Activated T-cell treated with anti-CD3 and anti-CD28 coated beads for 1 hour (primary cell): Measurements from ENCODE around the gene DCAF8.

ENCODE experiments used
- DNase-seq: peaks from one replicate; pipeline ENCODE4 v3.0.0-alpha.2; 2020; ENCODE audit warnings: low read depth

Gene DCAF8

GRCh38 chr1:160169553-160170399 is 92.6 kb downstream of the DCAF8 start:
- DNase-seq: no peak

GRCh38 chr1:160168609-160169369 is 93.6 kb downstream of the DCAF8 start:
- no peak for DNase-seq

- no peak for DNase-seq
Measured at GRCh38 chr1:160168016-160168415, 94.3 kb downstream of the DCAF8 start.

- no peak for DNase-seq
Measured at GRCh38 chr1:160167580-160167979, 94.8 kb downstream of the DCAF8 start.

- DNase-seq: no peak
Measured at GRCh38 chr1:160167056-160167455, 95.3 kb downstream of the DCAF8 start.

GRCh38 chr1:160166166-160166868 is 96.0 kb downstream of the DCAF8 start:
- no peak for DNase-seq
